Mesothelial cell of epicardium (in vitro differentiated cells): Measurements from ENCODE around the gene GUCD1. TPM values are rescaled to one million over a fixed set of nuclear protein-coding genes. Genes with fewer than 3 reads are reported as not detected.
A peak's percentile ranks its signal among the peaks of the same experiment; 100 is the strongest.

Source experiments
- DNase-seq, 2 experiments: peaks; one replicate each; pipeline ENCODE4 v3.0.0; 2021; ENCODE audit warnings: low spot score in 2 of 2; ENCODE audit not compliant: unreplicated experiment in 2 of 2
- H3K27ac Mint-ChIP-seq: 2 replicates; pipeline ENCODE4 v1.8.0; 2021; ENCODE audit warnings: mixed read lengths
- H3K27me3 Mint-ChIP-seq: 2 replicates; pipeline ENCODE4 v1.8.0; 2021; ENCODE audit warnings: low read depth, mixed read lengths
- H3K36me3 Mint-ChIP-seq: 2 replicates; pipeline ENCODE4 v1.8.0; 2021; ENCODE audit warnings: mixed read lengths
- H3K4me1 Mint-ChIP-seq: 2 replicates; pipeline ENCODE4 v1.8.0; 2021; ENCODE audit warnings: mixed read lengths
- H3K4me3 Mint-ChIP-seq: 2 replicates; pipeline ENCODE4 v1.8.0; 2021; ENCODE audit warnings: mild to moderate bottlenecking, moderate library complexity, mixed read lengths
- H3K9me3 Mint-ChIP-seq: 2 replicates; pipeline ENCODE4 v1.8.0; 2021; ENCODE audit warnings: mixed read lengths
- total RNA-seq: library from RNA; stranded (reverse); gene quantifications from 3 replicates; pipeline ENCODE4 v1.2.1, GENCODE V29; 2021
- TF ChIP-seq, protein P1 (sequence below): fragments of 200-600 bp; sonication (generic); IDR thresholded peaks from one replicate; pipeline ENCODE4 v1.5.0; 2021; ENCODE audit warnings: antibody characterized with exemption; ENCODE audit not compliant: unreplicated experiment

GUCD1 gene
- total RNA-seq, 1 donor from 2014 or later: 79.4 TPM

DNA sequence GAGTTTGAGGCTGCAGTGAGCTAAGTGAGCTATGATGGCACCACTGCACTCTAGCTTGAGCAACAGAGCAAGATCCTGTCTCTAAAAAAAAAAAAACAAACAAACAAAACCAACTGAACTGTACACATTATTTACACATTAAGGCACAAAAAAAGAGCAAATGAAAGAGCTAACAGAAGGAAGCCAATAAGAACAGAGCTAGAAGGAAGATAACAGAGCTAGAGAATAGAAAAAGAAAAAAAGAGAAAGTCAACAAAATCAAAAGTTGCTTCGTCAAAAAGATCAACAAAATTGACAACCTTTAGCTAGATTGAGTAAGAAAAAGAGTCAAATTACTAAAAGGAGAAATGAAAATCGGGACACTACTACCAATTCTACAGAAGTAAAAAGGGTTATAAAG is 25.0 kb downstream of the GUCD1 start:
- Mint-ChIP-seq H3K36me3 (no peaks in the 10 kb centered on the region), H3K4me1 (peaks cover 29% of the 10 kb centered on the region), H3K27ac (no peak overlapping the region), H3K9me3 (no peaks in the 10 kb centered on the region), H3K4me3 (no peak overlapping the region), H3K27me3 (peaks cover 2% of the 10 kb centered on the region)
- no peak for DNase-seq
- TF ChIP-seq, protein P1, sequence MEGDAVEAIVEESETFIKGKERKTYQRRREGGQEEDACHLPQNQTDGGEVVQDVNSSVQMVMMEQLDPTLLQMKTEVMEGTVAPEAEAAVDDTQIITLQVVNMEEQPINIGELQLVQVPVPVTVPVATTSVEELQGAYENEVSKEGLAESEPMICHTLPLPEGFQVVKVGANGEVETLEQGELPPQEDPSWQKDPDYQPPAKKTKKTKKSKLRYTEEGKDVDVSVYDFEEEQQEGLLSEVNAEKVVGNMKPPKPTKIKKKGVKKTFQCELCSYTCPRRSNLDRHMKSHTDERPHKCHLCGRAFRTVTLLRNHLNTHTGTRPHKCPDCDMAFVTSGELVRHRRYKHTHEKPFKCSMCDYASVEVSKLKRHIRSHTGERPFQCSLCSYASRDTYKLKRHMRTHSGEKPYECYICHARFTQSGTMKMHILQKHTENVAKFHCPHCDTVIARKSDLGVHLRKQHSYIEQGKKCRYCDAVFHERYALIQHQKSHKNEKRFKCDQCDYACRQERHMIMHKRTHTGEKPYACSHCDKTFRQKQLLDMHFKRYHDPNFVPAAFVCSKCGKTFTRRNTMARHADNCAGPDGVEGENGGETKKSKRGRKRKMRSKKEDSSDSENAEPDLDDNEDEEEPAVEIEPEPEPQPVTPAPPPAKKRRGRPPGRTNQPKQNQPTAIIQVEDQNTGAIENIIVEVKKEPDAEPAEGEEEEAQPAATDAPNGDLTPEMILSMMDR: no peak

DNA sequence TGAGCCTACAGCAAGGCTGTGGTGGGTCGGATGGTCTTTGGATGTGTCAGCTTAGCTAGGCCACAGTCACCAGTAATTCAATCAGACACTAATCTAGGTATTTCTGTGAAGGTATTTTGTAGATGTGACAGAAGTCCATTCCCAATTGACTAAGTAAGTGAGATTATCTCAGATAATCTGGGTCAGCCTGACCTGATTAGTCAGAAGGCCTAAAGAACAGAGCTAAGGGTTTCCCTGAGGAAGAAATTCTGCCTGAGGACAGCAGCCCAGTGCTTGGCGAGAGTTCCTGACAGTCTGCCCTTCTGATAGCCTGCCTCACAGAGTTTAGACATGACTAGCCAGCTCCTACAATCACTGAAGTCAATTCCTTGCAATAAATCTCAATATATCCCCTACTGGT is 28.7 kb downstream of the GUCD1 start:
- Mint-ChIP-seq H3K9me3 (no peaks in the 10 kb centered on the region), H3K4me1 (peaks cover 39% of the 10 kb centered on the region)

DNA sequence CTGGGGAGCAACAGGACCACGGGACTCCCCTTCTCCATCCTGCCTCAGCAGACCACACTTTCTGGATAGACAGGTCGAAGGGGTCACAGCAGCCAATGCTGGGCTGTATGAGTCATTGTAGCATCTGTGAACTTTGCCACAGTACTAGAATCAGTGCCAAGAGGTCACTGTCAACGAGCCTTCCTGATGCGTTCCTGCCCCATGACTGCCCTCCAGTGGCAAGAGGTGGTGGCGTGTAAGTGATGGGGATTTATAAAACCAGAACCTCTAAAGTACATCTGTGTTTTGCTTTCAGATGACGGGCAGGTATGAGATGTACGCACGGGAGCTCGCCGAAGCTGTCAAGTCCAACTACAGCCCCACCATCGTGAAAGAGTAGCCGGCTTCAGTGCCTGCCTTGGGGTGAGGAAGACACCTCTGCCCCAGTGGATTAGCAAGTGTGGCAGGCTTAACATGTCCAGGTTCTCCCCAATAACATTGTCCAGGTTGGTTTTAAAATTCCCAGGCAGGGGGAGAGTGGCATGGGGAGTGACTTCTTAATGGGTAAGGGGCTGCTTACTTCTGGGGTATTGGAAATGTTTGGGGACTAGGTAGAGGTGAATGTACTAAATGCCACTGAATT is 29.4 kb downstream of the GUCD1 start:
- TF ChIP-seq, protein P1: peak; percentile 78
- Mint-ChIP-seq H3K4me1 (peaks cover 39% of the 10 kb centered on the region), H3K36me3 (no peaks in the 10 kb centered on the region), H3K27me3 (peaks cover 3% of the 10 kb centered on the region), H3K27ac (peak overlapping the region; percentile 12), H3K4me3 (no peak overlapping the region), H3K9me3 (no peaks in the 10 kb centered on the region)
- peak in 1 of 2 experiments; percentile 58 for DNase-seq

More for the DNA sequence above, 28.7 kb downstream of the GUCD1 start:
- no peak for DNase-seq
- TF ChIP-seq, protein P1: no peak
- no peaks in the 10 kb centered on the region for H3K36me3 Mint-ChIP-seq
- no peak overlapping the region for H3K4me3 Mint-ChIP-seq
- H3K27ac Mint-ChIP-seq: no peak overlapping the region
- peaks cover 2% of the 10 kb centered on the region for H3K27me3 Mint-ChIP-seq

DNA sequence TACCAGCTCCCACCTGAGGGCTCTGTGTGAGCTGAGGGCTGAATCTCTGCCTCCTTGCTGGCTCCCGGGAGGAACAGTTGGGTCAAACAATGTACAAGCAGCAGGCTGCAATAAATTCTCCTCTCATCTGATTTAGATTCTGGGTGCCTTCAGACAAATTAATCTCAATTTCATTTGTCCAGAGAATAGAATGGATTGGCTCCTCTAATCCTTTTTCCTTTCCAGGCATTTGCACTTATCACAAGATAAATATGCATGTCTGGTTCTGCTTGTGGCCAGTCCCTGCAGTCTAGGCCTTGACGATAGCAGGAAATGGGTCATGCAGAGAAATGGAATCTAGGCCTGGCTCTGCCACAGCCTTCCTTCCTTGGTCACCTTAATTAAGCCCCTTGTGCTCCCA is 31.1 kb downstream of the GUCD1 start:
- Mint-ChIP-seq H3K4me3 (no peak overlapping the region), H3K27ac (peak overlapping the region; percentile 60), H3K4me1 (peaks cover 39% of the 10 kb centered on the region), H3K27me3 (peaks cover 2% of the 10 kb centered on the region), H3K36me3 (no peaks in the 10 kb centered on the region), H3K9me3 (no peaks in the 10 kb centered on the region)
- TF ChIP-seq, protein P1: no peak
- no peak for DNase-seq

DNA sequence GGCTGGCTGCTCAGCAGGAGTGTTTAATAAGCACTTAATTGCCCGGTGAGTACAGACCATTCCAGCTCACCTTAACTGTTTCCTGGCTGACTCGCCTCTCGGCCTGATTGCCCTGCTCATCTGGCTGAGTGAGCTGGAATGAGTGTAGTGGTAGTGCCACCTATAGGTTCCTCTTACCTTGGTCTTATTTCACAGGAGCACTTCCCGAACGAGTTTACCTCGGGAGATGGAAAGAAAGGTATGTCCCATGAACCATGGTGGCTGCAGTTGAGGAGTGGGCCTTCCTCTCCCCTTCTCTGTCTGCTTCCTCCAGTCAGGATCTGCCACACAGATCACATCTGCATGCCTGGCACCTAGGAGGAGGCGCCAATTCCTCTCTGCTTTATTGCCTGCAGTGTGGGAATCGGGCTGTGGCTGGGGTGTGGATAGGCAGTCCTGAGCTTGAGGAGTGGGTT is 33.1 kb downstream of the GUCD1 start:
- peak overlapping the region; percentile 80 for H3K27ac Mint-ChIP-seq
- no peak overlapping the region for H3K4me3 Mint-ChIP-seq
- no peaks in the 10 kb centered on the region for H3K9me3 Mint-ChIP-seq
- TF ChIP-seq, protein P1: peak; percentile 33
- H3K4me1 Mint-ChIP-seq: peaks cover 47% of the 10 kb centered on the region
- peaks cover 4% of the 10 kb centered on the region for H3K27me3 Mint-ChIP-seq
- DNase-seq: no peak
- H3K36me3 Mint-ChIP-seq: no peaks in the 10 kb centered on the region
